Measurements from ENCODE around the gene MAP3K12. TPM values are rescaled to one million over a fixed set of nuclear protein-coding genes. Genes with fewer than 3 reads are reported as not detected.

Gene MAP3K12
- total and polyA plus RNA-seq, 2 donors (not counting 1 experiment from before 2014, with no cell fraction given): 31.6 to 40.8 TPM

DNA sequence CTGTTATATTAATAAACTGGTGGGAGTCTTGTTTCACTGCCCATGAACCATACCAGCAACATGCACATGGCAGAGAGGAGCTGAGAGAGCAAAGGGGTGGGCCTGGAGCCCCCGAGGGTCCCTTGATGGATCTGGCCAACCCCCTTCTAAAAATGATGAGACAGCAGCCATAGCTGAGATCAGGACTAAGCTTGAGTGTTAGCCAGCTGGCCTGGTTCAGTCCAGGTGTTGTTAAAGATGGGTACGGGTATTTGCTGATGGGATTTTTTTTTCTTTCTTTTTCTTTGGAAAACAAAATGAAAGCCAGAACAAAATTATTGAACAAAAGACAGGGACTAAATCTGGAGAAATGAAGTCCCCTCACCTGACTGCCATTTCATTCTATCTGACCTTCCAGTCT lies 31.4 kb downstream of the MAP3K12 start:
- Histone ChIP-seq H4K20me1 (ENCODE audit: control insufficient read depth, extremely low read depth, insufficient read depth, low read length) (no peaks in the 10 kb centered on the region), H3K36me3 (ENCODE audit: control insufficient read depth, insufficient read depth, low read length) (peaks cover 37% of the 10 kb centered on the region), H3K9ac (ENCODE audit: insufficient read depth, low read length) (no peak overlapping the region)

DNA sequence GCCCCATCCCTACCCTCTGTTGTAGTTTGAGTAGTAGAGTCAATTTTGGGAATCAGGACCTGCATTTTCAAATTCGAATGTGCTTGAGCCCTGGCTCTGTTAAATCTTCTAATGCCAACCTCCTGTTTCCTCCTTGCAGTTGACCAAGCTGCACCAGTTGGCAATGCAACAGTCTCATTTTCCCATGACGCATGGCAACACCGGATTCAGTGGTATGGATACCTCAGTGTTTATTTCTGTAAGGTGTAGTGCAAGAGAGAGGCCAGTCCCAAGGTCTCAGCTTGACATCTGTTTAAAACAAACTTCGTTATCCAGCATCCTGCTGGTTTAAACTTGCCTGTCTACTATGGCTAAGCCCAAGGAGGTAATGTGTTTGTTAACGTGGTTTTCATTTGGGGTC lies 32.2 kb downstream of the MAP3K12 start:
- no peak for DNase-seq (ENCODE audit: low read depth in 2 of 2)
- Histone ChIP-seq H3K27ac (ENCODE audit: insufficient read depth, low read length) (no peak overlapping the region), H3K4me2 (ENCODE audit: extremely low read depth, insufficient read depth, low read length) (no peak overlapping the region), H2AFZ (ENCODE audit: low read length) (no peak overlapping the region), H3K36me3 (ENCODE audit: control insufficient read depth, insufficient read depth, low read length) (peaks cover 40% of the 10 kb centered on the region), H3K4me1 (ENCODE audit: control insufficient read depth, extremely low read depth, insufficient read depth, low read length) (no peaks in the 10 kb centered on the region), H3K9me3 (ENCODE audit: control insufficient read depth, insufficient read depth, low read depth, low read length) (no peaks in the 10 kb centered on the region), H3K4me3 (replicated peaks in 1 of 4; ENCODE audit: control extremely low read depth in 1 of 4, insufficient read depth in 1 of 4, low read depth in 3 of 4, low read length in 4 of 4) (no peak overlapping the region), H3K79me2 (ENCODE audit: control insufficient read depth, insufficient read depth, low read length) (peaks cover 72% of the 10 kb centered on the region), H3K9ac (ENCODE audit: insufficient read depth, low read length) (no peak overlapping the region), H3K27me3 (ENCODE audit: control insufficient read depth, insufficient read depth, low read length) (no peaks in the 10 kb centered on the region), H4K20me1 (ENCODE audit: control insufficient read depth, extremely low read depth, insufficient read depth, low read length) (no peaks in the 10 kb centered on the region)
- no peak for TF ChIP-seq EZH2 (IDR thresholded peaks at IDR 0.05; ENCODE audit: low read length, missing control alignments)
- TF ChIP-seq, protein P1, sequence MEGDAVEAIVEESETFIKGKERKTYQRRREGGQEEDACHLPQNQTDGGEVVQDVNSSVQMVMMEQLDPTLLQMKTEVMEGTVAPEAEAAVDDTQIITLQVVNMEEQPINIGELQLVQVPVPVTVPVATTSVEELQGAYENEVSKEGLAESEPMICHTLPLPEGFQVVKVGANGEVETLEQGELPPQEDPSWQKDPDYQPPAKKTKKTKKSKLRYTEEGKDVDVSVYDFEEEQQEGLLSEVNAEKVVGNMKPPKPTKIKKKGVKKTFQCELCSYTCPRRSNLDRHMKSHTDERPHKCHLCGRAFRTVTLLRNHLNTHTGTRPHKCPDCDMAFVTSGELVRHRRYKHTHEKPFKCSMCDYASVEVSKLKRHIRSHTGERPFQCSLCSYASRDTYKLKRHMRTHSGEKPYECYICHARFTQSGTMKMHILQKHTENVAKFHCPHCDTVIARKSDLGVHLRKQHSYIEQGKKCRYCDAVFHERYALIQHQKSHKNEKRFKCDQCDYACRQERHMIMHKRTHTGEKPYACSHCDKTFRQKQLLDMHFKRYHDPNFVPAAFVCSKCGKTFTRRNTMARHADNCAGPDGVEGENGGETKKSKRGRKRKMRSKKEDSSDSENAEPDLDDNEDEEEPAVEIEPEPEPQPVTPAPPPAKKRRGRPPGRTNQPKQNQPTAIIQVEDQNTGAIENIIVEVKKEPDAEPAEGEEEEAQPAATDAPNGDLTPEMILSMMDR (conservative IDR thresholded peaks at IDR 0.05 in 1 of 2, IDR thresholded peaks at IDR 0.05 in 1 of 2; ENCODE audit: low read depth in 1 of 2, low read length in 2 of 2): no peak

More for the DNA sequence above, 31.4 kb downstream of the MAP3K12 start:
- Histone ChIP-seq H3K79me2 (ENCODE audit: control insufficient read depth, insufficient read depth, low read length) (peaks cover 71% of the 10 kb centered on the region), H2AFZ (ENCODE audit: low read length) (no peak overlapping the region), H3K4me3 (replicated peaks in 1 of 4; ENCODE audit: control extremely low read depth in 1 of 4, insufficient read depth in 1 of 4, low read depth in 3 of 4, low read length in 4 of 4) (no peak overlapping the region), H3K27ac (ENCODE audit: insufficient read depth, low read length) (no peak overlapping the region), H3K27me3 (ENCODE audit: control insufficient read depth, insufficient read depth, low read length) (no peaks in the 10 kb centered on the region), H3K4me2 (ENCODE audit: extremely low read depth, insufficient read depth, low read length) (no peak overlapping the region), H3K9me3 (ENCODE audit: control insufficient read depth, insufficient read depth, low read depth, low read length) (no peaks in the 10 kb centered on the region), H3K4me1 (ENCODE audit: control insufficient read depth, extremely low read depth, insufficient read depth, low read length) (no peaks in the 10 kb centered on the region)
- no peak for DNase-seq (ENCODE audit: low read depth in 2 of 2)
- TF ChIP-seq, protein P1 (conservative IDR thresholded peaks at IDR 0.05 in 1 of 2, IDR thresholded peaks at IDR 0.05 in 1 of 2; ENCODE audit: low read depth in 1 of 2, low read length in 2 of 2): no peak
- TF ChIP-seq EZH2 (IDR thresholded peaks at IDR 0.05; ENCODE audit: low read length, missing control alignments): no peak

DNA sequence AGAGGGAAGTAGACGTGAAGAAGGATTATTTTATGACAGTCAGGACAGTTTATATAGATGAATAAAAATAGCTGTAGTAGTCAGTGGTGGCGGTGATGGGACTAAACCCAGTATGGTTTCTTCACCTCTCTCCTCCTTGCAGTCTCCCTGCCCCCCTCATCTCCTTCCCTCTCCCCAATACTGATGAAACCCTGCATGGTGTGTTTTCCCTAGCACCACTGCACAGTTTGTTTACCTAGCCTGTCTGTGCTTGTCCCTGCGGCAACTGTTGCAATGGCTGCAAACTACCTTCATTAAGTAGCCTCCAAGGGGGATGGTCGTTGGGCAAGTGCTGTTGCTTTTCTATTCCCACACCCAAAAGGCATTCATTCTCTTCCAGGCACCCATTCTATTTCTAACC lies 32.6 kb downstream of the MAP3K12 start:
- Histone ChIP-seq H3K9me3 (ENCODE audit: control insufficient read depth, insufficient read depth, low read depth, low read length) (no peaks in the 10 kb centered on the region), H2AFZ (ENCODE audit: low read length) (no peak overlapping the region), H4K20me1 (ENCODE audit: control insufficient read depth, extremely low read depth, insufficient read depth, low read length) (no peaks in the 10 kb centered on the region), H3K27ac (ENCODE audit: insufficient read depth, low read length) (no peak overlapping the region), H3K4me1 (ENCODE audit: control insufficient read depth, extremely low read depth, insufficient read depth, low read length) (no peaks in the 10 kb centered on the region), H3K27me3 (ENCODE audit: control insufficient read depth, insufficient read depth, low read length) (no peaks in the 10 kb centered on the region), H3K9ac (ENCODE audit: insufficient read depth, low read length) (no peak overlapping the region), H3K36me3 (ENCODE audit: control insufficient read depth, insufficient read depth, low read length) (peaks cover 37% of the 10 kb centered on the region), H3K4me2 (ENCODE audit: extremely low read depth, insufficient read depth, low read length) (no peak overlapping the region), H3K79me2 (ENCODE audit: control insufficient read depth, insufficient read depth, low read length) (peaks cover 72% of the 10 kb centered on the region), H3K4me3 (replicated peaks in 1 of 4; ENCODE audit: control extremely low read depth in 1 of 4, insufficient read depth in 1 of 4, low read depth in 3 of 4, low read length in 4 of 4) (no peak overlapping the region)
- TF ChIP-seq, protein P1 (conservative IDR thresholded peaks at IDR 0.05 in 1 of 2, IDR thresholded peaks at IDR 0.05 in 1 of 2; ENCODE audit: low read depth in 1 of 2, low read length in 2 of 2): no peak
- TF ChIP-seq EZH2 (IDR thresholded peaks at IDR 0.05; ENCODE audit: low read length, missing control alignments): no peak
- no peak for DNase-seq (ENCODE audit: low read depth in 2 of 2)

Measured in fibroblast of lung (primary cell).